IPS-18a (cell line): ENCODE results near the gene IFNA1.
"Not testable (repeated sequence)": the region's sequence is repeated elsewhere in the genome, so short reads cannot be mapped to it uniquely, and the experiment has no call there.

Experiments used
- H3K27ac ChIP-seq: one replicate; pipeline ENCODE4 v1.5.1; 2013; ENCODE audit warnings: low read length
- H3K27me3 ChIP-seq: one replicate; pipeline ENCODE4 v1.6.1; 2013; ENCODE audit warnings: mild to moderate bottlenecking, low read length; ENCODE audit not compliant: control insufficient read depth, insufficient read depth
- H3K36me3 ChIP-seq: one replicate; pipeline ENCODE4 v1.6.1; 2013; ENCODE audit warnings: low read depth, low read length; ENCODE audit not compliant: control insufficient read depth
- H3K4me1 ChIP-seq: one replicate; pipeline ENCODE4 v1.6.1; 2013; ENCODE audit warnings: low read depth, low read length; ENCODE audit not compliant: control insufficient read depth
- H3K4me3 ChIP-seq: one replicate; pipeline ENCODE4 v1.5.1; 2013; ENCODE audit warnings: low read length
- H3K9ac ChIP-seq: one replicate; pipeline ENCODE4 v1.6.1; 2013; ENCODE audit warnings: mild to moderate bottlenecking, low read length, moderate library complexity
- H3K9me3 ChIP-seq: one replicate; pipeline ENCODE4 v1.6.1; 2013; ENCODE audit warnings: low read depth, low read length; ENCODE audit not compliant: control insufficient read depth

IFNA1 gene

DNA sequence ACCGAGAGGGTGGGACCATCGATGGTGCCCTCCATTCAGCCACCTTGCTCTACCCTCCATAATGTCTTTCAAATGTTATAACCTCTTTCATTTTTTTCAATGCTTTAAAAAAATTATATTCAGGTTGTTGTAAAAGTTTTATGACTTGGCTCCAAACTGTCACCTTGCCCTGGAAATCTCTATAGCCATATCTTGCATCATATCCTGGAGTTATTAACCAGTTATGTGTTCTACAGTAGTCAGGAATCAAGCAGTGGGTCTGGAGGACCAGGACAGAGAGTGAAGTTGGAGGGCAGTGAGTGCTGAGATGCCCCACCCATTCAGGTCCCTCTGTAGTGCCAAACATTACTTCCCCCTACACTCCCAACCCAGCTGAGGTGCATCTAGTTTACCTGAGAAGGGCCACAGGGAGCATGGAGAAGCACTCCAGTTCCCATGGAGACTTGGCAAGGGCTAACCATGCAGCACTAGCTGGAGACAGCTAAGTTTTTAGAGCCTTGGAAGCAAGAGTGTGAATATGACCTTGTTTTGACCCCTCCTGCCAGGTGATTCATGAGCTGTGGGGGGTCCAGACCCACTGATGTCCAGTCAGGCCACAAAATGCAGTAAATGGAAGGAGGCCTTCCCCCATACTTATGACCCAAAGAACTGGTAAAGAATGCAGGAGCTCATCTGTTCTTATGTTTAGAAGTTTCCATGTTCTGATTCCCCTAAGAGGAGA, 25.9 kb upstream of the IFNA1 start:
- H3K4me1 ChIP-seq: no peaks in the 10 kb centered on the region
- H3K9me3 ChIP-seq: no peaks in the 10 kb centered on the region
- no peak overlapping the region for H3K9ac ChIP-seq
- no peaks in the 10 kb centered on the region for H3K27me3 ChIP-seq
- H3K36me3 ChIP-seq: no peaks in the 10 kb centered on the region
- no peak overlapping the region for H3K4me3 ChIP-seq
- no peak overlapping the region for H3K27ac ChIP-seq

GRCh38 chr9:21415493-21416267, 24.6 kb upstream of the IFNA1 start:
- Histone ChIP-seq H3K27ac (no peak overlapping the region), H3K4me1 (no peaks in the 10 kb centered on the region), H3K4me3 (no peak overlapping the region), H3K27me3 (no peaks in the 10 kb centered on the region), H3K9me3 (no peaks in the 10 kb centered on the region), H3K9ac (no peak overlapping the region), H3K36me3 (no peaks in the 10 kb centered on the region)

GRCh38 chr9:21428235-21428634, 12.0 kb upstream of the IFNA1 start:
- no peaks in the 10 kb centered on the region for H3K27me3 ChIP-seq
- H3K4me1 ChIP-seq: peaks cover 14% of the 10 kb centered on the region
- no peaks in the 10 kb centered on the region for H3K9me3 ChIP-seq
- no peak overlapping the region for H3K9ac ChIP-seq
- no peak overlapping the region for H3K27ac ChIP-seq
- no peak overlapping the region for H3K4me3 ChIP-seq
- H3K36me3 ChIP-seq: no peaks in the 10 kb centered on the region

DNA sequence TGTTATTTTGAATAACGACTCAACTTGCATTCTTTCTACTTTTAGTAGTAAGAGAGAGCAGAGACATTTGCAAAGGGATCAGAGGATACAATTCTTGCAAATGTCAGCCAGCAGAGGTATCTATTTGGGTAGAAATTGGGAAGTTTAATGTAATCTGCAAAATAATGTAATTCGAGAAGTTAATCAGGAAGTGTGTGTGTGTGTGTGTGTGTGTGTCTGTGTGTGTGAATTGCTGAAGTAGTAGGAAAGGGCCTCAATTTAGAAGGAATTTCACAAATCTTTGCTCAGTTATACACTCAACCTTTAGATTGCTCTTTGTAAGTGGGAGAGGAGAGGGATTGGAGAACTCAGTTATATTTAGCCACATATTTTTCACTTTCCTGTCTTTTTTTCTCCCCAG, 11.0 kb upstream of the IFNA1 start:
- H3K27ac ChIP-seq: no peak overlapping the region
- H3K4me1 ChIP-seq: peaks cover 14% of the 10 kb centered on the region
- H3K36me3 ChIP-seq: no peaks in the 10 kb centered on the region
- no peaks in the 10 kb centered on the region for H3K27me3 ChIP-seq
- no peak overlapping the region for H3K4me3 ChIP-seq
- H3K9ac ChIP-seq: no peak overlapping the region
- no peaks in the 10 kb centered on the region for H3K9me3 ChIP-seq

DNA sequence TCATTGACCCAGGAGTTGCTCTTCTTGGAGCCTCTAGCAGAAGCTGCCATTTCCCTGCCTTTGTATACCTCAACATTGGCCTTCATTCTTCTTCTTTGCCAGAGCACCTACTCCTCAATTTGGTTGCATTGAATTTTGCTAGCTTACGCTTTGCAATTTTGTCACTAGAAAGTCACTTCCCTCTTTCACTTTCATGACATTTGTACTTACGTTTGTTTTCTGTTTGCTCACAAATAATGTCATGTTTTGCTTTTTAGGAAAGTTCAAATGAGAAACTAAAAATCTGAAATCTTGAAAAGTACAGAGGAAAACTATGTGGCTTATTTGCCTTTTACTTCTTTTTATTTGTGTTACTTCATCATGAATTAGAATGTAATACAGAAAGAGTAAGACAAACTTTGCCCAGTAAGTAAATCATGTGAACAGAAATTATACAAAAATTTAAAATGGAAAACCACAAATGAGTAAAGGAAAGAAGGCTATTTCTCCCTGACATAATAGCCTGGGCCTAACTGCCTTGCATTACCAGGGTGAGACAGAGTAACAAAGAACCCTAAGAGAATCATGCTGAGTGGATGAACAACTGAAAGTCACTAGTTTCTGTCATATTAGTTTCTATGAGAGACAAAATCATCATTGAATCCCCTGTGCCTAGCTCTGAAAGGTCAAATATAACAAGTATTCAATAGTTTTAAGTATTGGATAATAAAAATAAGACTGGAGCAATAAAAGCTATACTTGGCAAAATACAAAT, 7.4 kb upstream of the IFNA1 start:
- Histone ChIP-seq H3K27ac (no peak overlapping the region), H3K36me3 (no peaks in the 10 kb centered on the region), H3K27me3 (no peaks in the 10 kb centered on the region), H3K4me3 (no peak overlapping the region), H3K4me1 (peaks cover 14% of the 10 kb centered on the region), H3K9me3 (no peaks in the 10 kb centered on the region), H3K9ac (no peak overlapping the region)

DNA sequence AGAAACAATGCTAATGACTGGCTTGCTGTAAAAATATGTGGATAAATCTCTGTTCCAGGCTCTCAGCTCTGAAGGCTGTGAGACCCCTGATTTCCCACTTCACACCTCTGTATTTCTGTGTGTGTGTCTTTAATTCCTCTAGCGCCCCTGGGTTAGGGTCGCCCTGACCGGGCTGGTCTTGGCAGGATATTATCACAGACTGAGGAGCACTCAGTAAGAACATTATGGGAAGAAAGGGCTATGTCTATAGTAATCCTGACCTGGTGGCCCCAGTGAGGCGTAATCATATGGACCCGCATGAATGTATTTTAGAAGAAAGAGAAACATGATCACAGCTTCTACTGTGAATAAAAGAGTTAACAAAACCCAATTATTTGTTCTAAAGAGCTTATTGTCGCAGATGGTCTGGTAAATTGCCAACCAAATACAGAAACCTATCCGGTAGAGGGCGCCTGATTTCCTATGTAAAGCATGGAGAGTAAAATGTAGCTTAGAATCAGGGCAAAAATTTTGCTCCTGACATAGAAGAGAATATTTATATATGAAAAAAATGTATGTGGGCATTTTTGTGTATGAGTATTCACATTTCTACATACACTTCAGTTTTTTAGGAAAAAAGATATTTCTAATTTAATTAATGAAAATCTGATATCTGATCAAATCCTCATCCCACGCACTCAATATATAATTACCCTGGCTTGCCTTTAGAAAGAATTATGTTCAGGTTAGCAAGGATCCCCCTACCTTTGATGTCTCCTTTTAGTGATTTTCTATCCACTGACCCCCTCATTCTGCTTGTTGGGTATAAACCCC, 5.8 kb upstream of the IFNA1 start:
- no peak overlapping the region for H3K9ac ChIP-seq
- H3K4me1 ChIP-seq: no peaks in the 10 kb centered on the region
- no peaks in the 10 kb centered on the region for H3K36me3 ChIP-seq
- no peaks in the 10 kb centered on the region for H3K27me3 ChIP-seq
- no peak overlapping the region for H3K4me3 ChIP-seq
- no peaks in the 10 kb centered on the region for H3K9me3 ChIP-seq
- no peak overlapping the region for H3K27ac ChIP-seq

GRCh38 chr9:21435015-21435383, 5.2 kb upstream of the IFNA1 start:
- not testable (repeated sequence) for H3K27ac ChIP-seq, H3K9me3 ChIP-seq, H3K36me3 ChIP-seq, H3K4me3 ChIP-seq, H3K4me1 ChIP-seq, H3K9ac ChIP-seq, H3K27me3 ChIP-seq

DNA sequence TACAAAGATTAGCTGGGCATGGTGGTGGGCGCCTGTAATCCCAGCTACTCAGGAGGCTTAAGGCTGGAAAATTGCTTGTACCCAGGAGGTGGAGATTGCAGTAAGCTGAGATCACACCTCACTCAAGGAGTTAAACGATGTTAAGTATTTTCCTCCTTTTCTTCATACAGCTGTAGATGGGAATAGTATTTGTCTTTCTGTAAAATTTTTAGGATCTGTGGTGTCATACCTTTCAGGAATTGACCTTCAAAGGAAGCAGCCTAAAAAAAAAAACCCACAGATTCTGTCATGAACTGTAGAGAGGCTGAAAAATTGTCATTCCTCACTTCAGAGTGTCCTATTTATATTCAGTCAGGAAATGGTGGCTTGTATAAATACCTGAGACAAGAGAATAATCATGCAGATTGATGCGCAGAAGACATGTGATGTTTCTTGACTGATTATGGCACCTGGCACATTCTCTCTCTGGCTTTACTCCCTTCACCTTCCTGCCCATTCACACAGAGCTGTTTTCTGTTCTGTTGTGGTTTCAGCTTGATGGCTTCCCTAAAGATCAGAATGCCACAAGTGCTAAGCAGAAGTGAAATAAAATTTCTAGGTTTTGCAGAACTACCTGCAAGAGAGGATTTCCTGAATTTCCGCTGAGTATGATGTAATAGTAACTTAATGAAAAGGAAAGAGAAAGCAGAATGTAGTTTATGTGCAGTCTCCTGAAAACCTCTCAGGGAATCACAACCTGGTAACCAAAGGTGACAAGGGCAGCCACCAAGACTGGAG, 3.8 kb downstream of the IFNA1 start:
- Histone ChIP-seq H3K27me3 (no peaks in the 10 kb centered on the region), H3K9ac (no peak overlapping the region), H3K4me3 (no peak overlapping the region), H3K9me3 (no peaks in the 10 kb centered on the region), H3K4me1 (no peaks in the 10 kb centered on the region), H3K36me3 (no peaks in the 10 kb centered on the region), H3K27ac (no peak overlapping the region)

DNA sequence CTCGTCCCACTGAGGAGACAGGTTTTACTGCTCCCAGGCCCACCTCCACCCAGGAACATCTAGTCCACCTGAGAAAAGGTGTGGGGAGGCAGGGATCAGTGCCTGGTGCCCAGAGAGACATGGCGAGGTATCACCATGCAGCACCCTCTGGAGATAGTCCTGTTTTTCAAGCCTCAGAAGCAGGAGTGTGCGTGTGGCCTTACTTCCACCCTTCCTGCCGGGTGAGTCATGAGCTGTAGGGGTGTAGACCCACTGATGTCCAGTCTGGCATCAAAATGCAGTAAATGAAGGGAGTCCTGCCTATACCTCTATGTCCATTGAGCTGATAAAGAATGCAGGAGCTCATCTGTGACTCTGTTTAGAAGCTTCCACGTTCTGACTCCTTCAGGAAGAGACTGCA, 9.1 kb downstream of the IFNA1 start:
- not testable (repeated sequence) for H3K9me3 ChIP-seq, H3K9ac ChIP-seq

DNA sequence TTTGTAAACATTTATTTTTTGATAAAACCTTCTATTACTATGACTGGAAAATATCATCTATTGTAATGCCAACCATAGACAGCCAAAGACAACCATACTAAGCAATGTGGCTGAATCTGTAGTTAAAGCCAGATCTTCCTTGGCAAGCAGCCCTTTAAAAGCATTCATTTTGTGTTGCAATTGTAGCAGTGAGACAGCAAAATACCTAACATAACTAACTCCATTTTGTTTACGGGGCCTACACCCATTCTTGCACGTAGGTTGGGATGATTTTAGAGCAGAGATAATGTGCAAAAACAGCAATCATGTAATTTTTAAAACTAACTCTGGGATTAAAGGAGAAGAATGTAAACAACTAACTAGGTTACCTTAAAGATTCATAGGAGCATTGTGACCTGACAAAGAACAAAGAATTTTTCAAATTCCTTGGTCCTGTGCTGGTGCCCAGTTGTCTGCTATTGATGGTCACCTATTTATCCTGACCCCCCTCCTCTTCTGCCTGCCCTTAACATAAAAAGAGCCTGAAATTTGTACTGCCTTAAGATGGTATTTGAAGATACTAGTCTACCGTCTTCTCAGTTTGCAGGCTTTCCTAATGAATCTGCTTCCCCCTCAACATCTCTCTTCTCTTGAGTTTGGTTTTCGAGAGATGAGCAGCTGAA, 10.6 kb downstream of the IFNA1 start:
- Histone ChIP-seq H3K4me3 (no peak overlapping the region), H3K9me3 (no peaks in the 10 kb centered on the region), H3K27ac (no peak overlapping the region), H3K36me3 (no peaks in the 10 kb centered on the region), H3K27me3 (no peaks in the 10 kb centered on the region), H3K4me1 (no peaks in the 10 kb centered on the region), H3K9ac (no peak overlapping the region)

More for the DNA sequence above, 9.1 kb downstream of the IFNA1 start:
- not testable (repeated sequence) for H3K4me1 ChIP-seq, H3K27ac ChIP-seq, H3K36me3 ChIP-seq, H3K4me3 ChIP-seq, H3K27me3 ChIP-seq
